Measurements from ENCODE around the gene ERGIC3.

- TF ChIP-seq, protein P1, sequence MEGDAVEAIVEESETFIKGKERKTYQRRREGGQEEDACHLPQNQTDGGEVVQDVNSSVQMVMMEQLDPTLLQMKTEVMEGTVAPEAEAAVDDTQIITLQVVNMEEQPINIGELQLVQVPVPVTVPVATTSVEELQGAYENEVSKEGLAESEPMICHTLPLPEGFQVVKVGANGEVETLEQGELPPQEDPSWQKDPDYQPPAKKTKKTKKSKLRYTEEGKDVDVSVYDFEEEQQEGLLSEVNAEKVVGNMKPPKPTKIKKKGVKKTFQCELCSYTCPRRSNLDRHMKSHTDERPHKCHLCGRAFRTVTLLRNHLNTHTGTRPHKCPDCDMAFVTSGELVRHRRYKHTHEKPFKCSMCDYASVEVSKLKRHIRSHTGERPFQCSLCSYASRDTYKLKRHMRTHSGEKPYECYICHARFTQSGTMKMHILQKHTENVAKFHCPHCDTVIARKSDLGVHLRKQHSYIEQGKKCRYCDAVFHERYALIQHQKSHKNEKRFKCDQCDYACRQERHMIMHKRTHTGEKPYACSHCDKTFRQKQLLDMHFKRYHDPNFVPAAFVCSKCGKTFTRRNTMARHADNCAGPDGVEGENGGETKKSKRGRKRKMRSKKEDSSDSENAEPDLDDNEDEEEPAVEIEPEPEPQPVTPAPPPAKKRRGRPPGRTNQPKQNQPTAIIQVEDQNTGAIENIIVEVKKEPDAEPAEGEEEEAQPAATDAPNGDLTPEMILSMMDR (IDR thresholded peaks at IDR 0.05), result no peak
- TF ChIP-seq, protein P2, sequence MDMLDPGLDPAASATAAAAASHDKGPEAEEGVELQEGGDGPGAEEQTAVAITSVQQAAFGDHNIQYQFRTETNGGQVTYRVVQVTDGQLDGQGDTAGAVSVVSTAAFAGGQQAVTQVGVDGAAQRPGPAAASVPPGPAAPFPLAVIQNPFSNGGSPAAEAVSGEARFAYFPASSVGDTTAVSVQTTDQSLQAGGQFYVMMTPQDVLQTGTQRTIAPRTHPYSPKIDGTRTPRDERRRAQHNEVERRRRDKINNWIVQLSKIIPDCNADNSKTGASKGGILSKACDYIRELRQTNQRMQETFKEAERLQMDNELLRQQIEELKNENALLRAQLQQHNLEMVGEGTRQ (IDR thresholded peaks at IDR 0.05; ENCODE audit: borderline replicate concordance, low read depth, low read length), result no peak
- no peak for TF ChIP-seq RCOR1 (IDR thresholded peaks at IDR 0.05; ENCODE audit: low read length)
Measured at GRCh38 chr20:35579196-35579595, 37.3 kb downstream of the ERGIC3 start.
